ENCODE measurements around the gene PCBP2. TPM values are rescaled to one million over a fixed set of nuclear protein-coding genes. Genes with fewer than 3 reads are reported as not detected.

Gene PCBP2
- total and polyA plus RNA-seq, 10 of the 15 experiments (the other 5 are each of a cell fraction or from before 2014, with no cell fraction given), result 109 to 803 (median 327) TPM

- TF ChIP-seq E2F4 (IDR thresholded peaks at IDR 0.05; ENCODE audit: low read depth, low read length) (no peak), RUNX3 (IDR thresholded peaks at IDR 0.05; ENCODE audit: low read length) (peak; percentile 60), FOXM1 (IDR thresholded peaks at IDR 0.05; ENCODE audit: low read depth, low read length) (no peak), POLR2A (IDR thresholded peaks at IDR 0.05; ENCODE audit: low read depth, low read length) (no peak), TARDBP (IDR thresholded peaks at IDR 0.05; ENCODE audit: borderline replicate concordance) (no peak), POLR2AphosphoS5 (IDR thresholded peaks at IDR 0.05; ENCODE audit: low read length) (no peak), ASH2L (IDR thresholded peaks at IDR 0.05; ENCODE audit: borderline replicate concordance, low read depth) (no peak), CTCF (IDR thresholded peaks at IDR 0.05 in 2 of 3, conservative IDR thresholded peaks at IDR 0.05 in 1 of 3; ENCODE audit: control insufficient read depth in 2 of 3, extremely low read depth in 1 of 3, insufficient read depth in 1 of 3, low read depth in 3 of 3, low read length in 3 of 3) (peak; percentile 94 to 99 (median 96); a peak in 5 of 6 replicates), RBBP5 (conservative IDR thresholded peaks at IDR 0.05) (no peak), SIX5 (IDR thresholded peaks at IDR 0.05; ENCODE audit: low read depth, low read length, severe bottlenecking) (no peak), CHD4 (IDR thresholded peaks at IDR 0.05) (no peak), YBX1 (IDR thresholded peaks at IDR 0.05) (no peak), YY1 (IDR thresholded peaks at IDR 0.05; ENCODE audit: low read depth, low read length) (peak; percentile 91), MEF2B (IDR thresholded peaks at IDR 0.05; ENCODE audit: partially characterized antibody, poor library complexity, severe bottlenecking) (peak; percentile 20), CEBPZ (IDR thresholded peaks at IDR 0.05; ENCODE audit: low read depth, low read length) (no peak), ZNF24 (IDR thresholded peaks at IDR 0.05) (no peak), STAT3 (IDR thresholded peaks at IDR 0.05; ENCODE audit: low read depth, low read length) (no peak)
Observed at GRCh38 chr12:53508534-53509170, 56.8 kb downstream of the PCBP2 start (continued).

All from GM12878 (cell line).